ENCODE results near the gene TOM1L2.

DNA sequence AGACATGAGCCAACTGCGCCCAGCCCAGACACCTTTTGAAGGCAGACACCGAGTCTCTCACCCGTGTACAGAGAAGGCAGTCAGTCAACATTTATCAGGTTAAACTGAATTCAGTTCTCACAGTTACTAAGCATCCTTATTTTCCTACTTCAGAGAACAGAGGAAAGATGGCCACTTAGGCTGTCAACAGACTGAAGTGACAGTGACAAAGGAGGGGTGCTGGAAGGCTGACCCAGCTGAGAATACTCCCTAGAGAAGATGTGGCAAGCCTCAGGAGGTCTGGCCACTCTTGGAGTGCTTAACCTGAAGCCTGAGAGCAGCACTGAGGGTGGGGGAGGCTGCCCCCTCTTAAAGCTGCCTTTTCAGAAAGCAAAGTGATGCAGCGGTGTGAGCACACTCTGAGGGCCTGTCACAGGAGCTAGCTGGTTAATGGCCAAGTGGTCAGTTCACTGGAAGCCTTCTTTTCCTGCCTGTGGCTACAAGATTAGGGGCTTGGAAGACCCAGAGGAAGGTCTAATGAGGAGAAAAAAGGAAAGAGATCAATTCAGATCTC, 84.4 kb downstream of the TOM1L2 start:
- TF ChIP-seq BHLHE40 (IDR thresholded peaks at IDR 0.05; ENCODE audit: low read depth, low read length) (no peak), POLR2A (IDR thresholded peaks at IDR 0.05; ENCODE audit: low read depth, low read length) (no peak), MXI1 (IDR thresholded peaks at IDR 0.05; ENCODE audit: borderline replicate concordance, low read depth, low read length) (no peak), RAD21 (IDR thresholded peaks at IDR 0.05; ENCODE audit: low read length) (no peak)
- TF ChIP-seq, protein P1, sequence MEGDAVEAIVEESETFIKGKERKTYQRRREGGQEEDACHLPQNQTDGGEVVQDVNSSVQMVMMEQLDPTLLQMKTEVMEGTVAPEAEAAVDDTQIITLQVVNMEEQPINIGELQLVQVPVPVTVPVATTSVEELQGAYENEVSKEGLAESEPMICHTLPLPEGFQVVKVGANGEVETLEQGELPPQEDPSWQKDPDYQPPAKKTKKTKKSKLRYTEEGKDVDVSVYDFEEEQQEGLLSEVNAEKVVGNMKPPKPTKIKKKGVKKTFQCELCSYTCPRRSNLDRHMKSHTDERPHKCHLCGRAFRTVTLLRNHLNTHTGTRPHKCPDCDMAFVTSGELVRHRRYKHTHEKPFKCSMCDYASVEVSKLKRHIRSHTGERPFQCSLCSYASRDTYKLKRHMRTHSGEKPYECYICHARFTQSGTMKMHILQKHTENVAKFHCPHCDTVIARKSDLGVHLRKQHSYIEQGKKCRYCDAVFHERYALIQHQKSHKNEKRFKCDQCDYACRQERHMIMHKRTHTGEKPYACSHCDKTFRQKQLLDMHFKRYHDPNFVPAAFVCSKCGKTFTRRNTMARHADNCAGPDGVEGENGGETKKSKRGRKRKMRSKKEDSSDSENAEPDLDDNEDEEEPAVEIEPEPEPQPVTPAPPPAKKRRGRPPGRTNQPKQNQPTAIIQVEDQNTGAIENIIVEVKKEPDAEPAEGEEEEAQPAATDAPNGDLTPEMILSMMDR (conservative IDR thresholded peaks at IDR 0.05; ENCODE audit: low read depth, low read length), result no peak
- TF ChIP-seq, protein P2, sequence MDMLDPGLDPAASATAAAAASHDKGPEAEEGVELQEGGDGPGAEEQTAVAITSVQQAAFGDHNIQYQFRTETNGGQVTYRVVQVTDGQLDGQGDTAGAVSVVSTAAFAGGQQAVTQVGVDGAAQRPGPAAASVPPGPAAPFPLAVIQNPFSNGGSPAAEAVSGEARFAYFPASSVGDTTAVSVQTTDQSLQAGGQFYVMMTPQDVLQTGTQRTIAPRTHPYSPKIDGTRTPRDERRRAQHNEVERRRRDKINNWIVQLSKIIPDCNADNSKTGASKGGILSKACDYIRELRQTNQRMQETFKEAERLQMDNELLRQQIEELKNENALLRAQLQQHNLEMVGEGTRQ (IDR thresholded peaks at IDR 0.05; ENCODE audit: low read depth, low read length), result no peak

Measured in IMR-90 (cell line).